Thymus (tissue), 11 donors: Measurements from ENCODE around the gene GSDMA. TPM values are rescaled to one million over a fixed set of nuclear protein-coding genes. Genes with fewer than 3 reads are reported as not detected.

Source experiments
- DNase-seq, 9 donors: peaks; one replicate each; pipeline ENCODE4 v3.0.0-alpha.2; 2013; ENCODE audit warnings: low spot score in 9 of 9, low read depth in 6 of 9, missing footprints in 1 of 9
- H3K27ac ChIP-seq, 2 donors: one replicate each; pipeline ENCODE4 v1.5.1; 2013; ENCODE audit warnings: control low read depth in 1 of 2, low read depth in 1 of 2, low read length in 1 of 2, mild to moderate bottlenecking in 1 of 2, moderate library complexity in 1 of 2
- H3K27me3 ChIP-seq, 2 donors: one replicate each; pipeline ENCODE4 v1.5.1; 2013; ENCODE audit warnings: low read length in 1 of 2; ENCODE audit not compliant: control insufficient read depth in 2 of 2, insufficient read depth in 1 of 2
- H3K36me3 ChIP-seq, 2 donors: one replicate each; pipeline ENCODE4 v1.5.1; 2013; ENCODE audit warnings: low read length in 1 of 2, mild to moderate bottlenecking in 1 of 2, moderate library complexity in 1 of 2; ENCODE audit not compliant: control insufficient read depth in 2 of 2, insufficient read depth in 2 of 2
- H3K4me1 ChIP-seq, 2 donors: one replicate each; pipeline ENCODE4 v1.5.1; 2013; ENCODE audit warnings: low read length in 2 of 2; ENCODE audit not compliant: control insufficient read depth in 2 of 2, insufficient read depth in 2 of 2
- H3K4me3 ChIP-seq, 2 donors: one replicate each; pipeline ENCODE4 v1.5.1; 2013; ENCODE audit warnings: low read length in 2 of 2, control low read depth in 1 of 2, mild to moderate bottlenecking in 1 of 2
- H3K9me3 ChIP-seq, 2 donors: one replicate each; pipeline ENCODE4 v1.5.1; 2013; ENCODE audit warnings: low read length in 1 of 2, mild to moderate bottlenecking in 1 of 2; ENCODE audit not compliant: control insufficient read depth in 2 of 2, insufficient read depth in 1 of 2
- WGBS: extraction: QIAGEN DNeasy Blood & Tissue Kit; methylation state at CpG from one replicate; pipeline ENCODE4 v1.1.7; 2013; 5-methylcytosine and 5-hydroxymethylcytosine counted together
- polyA plus RNA-seq: library from polyadenylated mRNA; stranded (reverse); fragments of 200-250 nt; gene quantifications from one replicate; pipeline ENCODE4 v1.2.3, GENCODE V29; 2013
- total RNA-seq: library from RNA; stranded (reverse); fragments of 120-200 nt; gene quantifications from one replicate; pipeline ENCODE4 v1.2.4, GENCODE V29; 2013
- donor health status: healthy.

GSDMA gene
- total and polyA plus RNA-seq, 2 donors: 0.57 to 1.7 TPM

- H3K4me1 ChIP-seq: peaks cover 36 to 49% of the 10 kb centered on the region in 2 donors
- no peaks in the 10 kb centered on the region for H3K9me3 ChIP-seq
- peak overlapping the region; percentile 62 to 87 for H3K27ac ChIP-seq
- H3K27me3 ChIP-seq: no peaks in the 10 kb centered on the region
- peak overlapping the region; percentile 97 for H3K4me3 ChIP-seq
- H3K36me3 ChIP-seq: peaks cover 13 to 20% of the 10 kb centered on the region in 2 donors
- DNase-seq: peak in 1 of 9 donors; percentile 38
- 53% methylated on average over 17 of the region's 17 CpGs for WGBS
Observed at GRCh38 chr17:39927929-39928857, 34.6 kb upstream of the GSDMA start.

GRCh38 chr17:39928858-39929645, 33.8 kb upstream of the GSDMA start:
- Histone ChIP-seq H3K27ac (peak overlapping the region in 1 of 2 donors; percentile 62), H3K4me1 (peaks cover 31 to 46% of the 10 kb centered on the region in 2 donors), H3K36me3 (peaks cover 4 to 12% of the 10 kb centered on the region in 2 donors), H3K4me3 (no peak overlapping the region), H3K9me3 (no peaks in the 10 kb centered on the region), H3K27me3 (no peaks in the 10 kb centered on the region)
- no peak for DNase-seq
- 90% methylated on average over 8 of the region's 8 CpGs for WGBS

GRCh38 chr17:39929646-39930407, 33.0 kb upstream of the GSDMA start:
- Histone ChIP-seq H3K4me3 (no peak overlapping the region), H3K27ac (no peak overlapping the region), H3K9me3 (no peaks in the 10 kb centered on the region), H3K4me1 (peaks cover 23 to 39% of the 10 kb centered on the region in 2 donors), H3K27me3 (no peaks in the 10 kb centered on the region), H3K36me3 (peaks cover 0 to 4% of the 10 kb centered on the region in 2 donors)
- no peak for DNase-seq
- 95% methylated on average over 5 of the region's 5 CpGs for WGBS

- no peak overlapping the region for H3K4me3 ChIP-seq
- H3K9me3 ChIP-seq: no peaks in the 10 kb centered on the region
- H3K27me3 ChIP-seq: no peaks in the 10 kb centered on the region
- H3K27ac ChIP-seq: no peak overlapping the region
- WGBS: 94% methylated on average over 5 of the region's 5 CpGs
- peaks cover under 1 to 16% of the 10 kb centered on the region in 2 donors for H3K4me1 ChIP-seq
- no peak for DNase-seq
- no peaks in the 10 kb centered on the region for H3K36me3 ChIP-seq
Observed at GRCh38 chr17:39933912-39934311, 28.9 kb upstream of the GSDMA start.

GRCh38 chr17:39934324-39934723, 28.5 kb upstream of the GSDMA start:
- no peaks in the 10 kb centered on the region for H3K9me3 ChIP-seq
- no peaks in the 10 kb centered on the region for H3K36me3 ChIP-seq
- H3K27ac ChIP-seq: no peak overlapping the region
- DNase-seq: no peak
- 96% methylated on average over 5 of the region's 5 CpGs for WGBS
- peaks cover under 1 to 19% of the 10 kb centered on the region in 2 donors for H3K4me1 ChIP-seq
- H3K4me3 ChIP-seq: no peak overlapping the region
- no peaks in the 10 kb centered on the region for H3K27me3 ChIP-seq

GRCh38 chr17:39935909-39936308, 26.9 kb upstream of the GSDMA start:
- 96% methylated on average over 3 of the region's 3 CpGs for WGBS
- Histone ChIP-seq H3K27ac (no peak overlapping the region), H3K4me1 (peaks cover 13 to 32% of the 10 kb centered on the region in 2 donors), H3K27me3 (no peaks in the 10 kb centered on the region), H3K4me3 (no peak overlapping the region), H3K9me3 (no peaks in the 10 kb centered on the region), H3K36me3 (no peaks in the 10 kb centered on the region)
- no peak for DNase-seq

GRCh38 chr17:39937447-39937846, 25.4 kb upstream of the GSDMA start:
- no peak overlapping the region for H3K27ac ChIP-seq
- H3K4me3 ChIP-seq: no peak overlapping the region
- 97% methylated on average over 3 of the region's 3 CpGs for WGBS
- no peak for DNase-seq
- no peaks in the 10 kb centered on the region for H3K36me3 ChIP-seq
- peaks cover 13 to 32% of the 10 kb centered on the region in 2 donors for H3K4me1 ChIP-seq
- H3K9me3 ChIP-seq: no peaks in the 10 kb centered on the region
- H3K27me3 ChIP-seq: no peaks in the 10 kb centered on the region

GRCh38 chr17:39938140-39938869, 24.5 kb upstream of the GSDMA start:
- Histone ChIP-seq H3K27ac (no peak overlapping the region), H3K36me3 (no peaks in the 10 kb centered on the region), H3K4me3 (no peak overlapping the region), H3K9me3 (no peaks in the 10 kb centered on the region), H3K4me1 (peaks cover 13 to 32% of the 10 kb centered on the region in 2 donors), H3K27me3 (no peaks in the 10 kb centered on the region)
- DNase-seq: no peak
- WGBS: 93% methylated on average over 8 of the region's 8 CpGs
